HCT116 (cell line): ENCODE measurements around the gene CAPZA2.

Source experiments
- CTCF ChIP-seq, 3 experiments: fragments of 200-600 bp in 1 of 3; sonication (generic) in 1 of 3; IDR thresholded peaks in 2 of 3; conservative IDR thresholded peaks in 1 of 3; 2 replicates each; pipeline ENCODE4 v1.5.1; 2012 to 2017; ENCODE audit warnings: low read depth in 2 of 3, low read length in 2 of 3, antibody characterized with exemption in 1 of 3, borderline replicate concordance in 1 of 3, control low read depth in 1 of 3, mild to moderate bottlenecking in 1 of 3, mixed read lengths in 1 of 3, mixed run types in 1 of 3, moderate library complexity in 1 of 3; ENCODE audit not compliant: insufficient read depth in 1 of 3
- EGR1 ChIP-seq: IDR thresholded peaks from 2 replicates; pipeline ENCODE4 v1.6.1; 2012; ENCODE audit warnings: low read depth
- EZH2 ChIP-seq: fragments of 200-600 bp; sonication (generic); IDR thresholded peaks from 2 replicates; pipeline ENCODE4 v1.6.1; 2017; ENCODE audit warnings: antibody characterized with exemption, mixed run types
- JUND ChIP-seq: IDR thresholded peaks from 2 replicates; pipeline ENCODE4 v1.6.1; 2012
- POLR2A ChIP-seq: IDR thresholded peaks from 2 replicates; pipeline ENCODE4 v1.7.0; 2011; ENCODE audit warnings: borderline replicate concordance; ENCODE audit not compliant: insufficient read depth, insufficient read length; ENCODE audit errors: extremely low read depth
- POLR2AphosphoS5 ChIP-seq: IDR thresholded peaks from 2 replicates; pipeline ENCODE4 v1.6.1; 2011; ENCODE audit warnings: mild to moderate bottlenecking, low read depth, low read length, moderate library complexity
- RAD21 ChIP-seq: IDR thresholded peaks from 2 replicates; pipeline ENCODE4 v1.6.1; 2012; ENCODE audit warnings: low read depth, mild to moderate bottlenecking
- REST ChIP-seq: IDR thresholded peaks from 2 replicates; pipeline ENCODE4 v1.6.1; 2012; ENCODE audit warnings: low read depth
- SP1 ChIP-seq: IDR thresholded peaks from 2 replicates; pipeline ENCODE4 v1.6.1; 2012; ENCODE audit warnings: low read depth
- YY1 ChIP-seq: IDR thresholded peaks from 2 replicates; pipeline ENCODE4 v1.6.1; 2011; ENCODE audit warnings: low read length, low read depth, moderate library complexity, mild to moderate bottlenecking; ENCODE audit not compliant: insufficient replicate concordance; ENCODE audit errors: extremely low read depth
- TF ChIP-seq, protein P1 (sequence below): IDR thresholded peaks from 2 replicates; pipeline ENCODE4 v1.6.1; 2012
- TF ChIP-seq, protein P2 (sequence below): IDR thresholded peaks from 2 replicates; pipeline ENCODE4 v1.6.1; 2011; ENCODE audit warnings: mild to moderate bottlenecking, low read length, moderate library complexity; ENCODE audit not compliant: insufficient replicate concordance; ENCODE audit errors: extremely low read depth

DNA sequence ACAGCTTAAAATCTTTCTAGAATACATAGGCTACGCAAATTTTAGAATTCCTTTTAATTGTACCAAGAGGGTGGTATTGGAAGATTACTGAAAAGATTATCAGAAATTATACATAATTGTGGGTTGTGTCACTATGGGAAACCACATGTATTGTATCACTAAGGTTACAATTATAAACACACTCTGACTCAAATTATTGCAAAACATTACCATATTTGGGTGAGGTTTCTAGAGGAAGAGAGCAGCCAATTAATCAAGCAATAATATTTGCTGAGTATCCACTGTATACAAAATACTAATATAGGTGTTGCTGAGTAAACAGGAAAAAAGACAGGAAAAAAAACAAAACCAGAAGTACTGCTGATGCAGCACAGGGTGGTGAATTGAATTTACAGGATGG lies 3.1 kb upstream of the CAPZA2 start:
- TF ChIP-seq CTCF (IDR thresholded peaks at IDR 0.05 in 2 of 3, conservative IDR thresholded peaks at IDR 0.05 in 1 of 3; ENCODE audit: borderline replicate concordance in 1 of 3, insufficient read depth in 1 of 3, low read depth in 2 of 3, low read length in 2 of 3) = no peak
- TF ChIP-seq, protein P1, sequence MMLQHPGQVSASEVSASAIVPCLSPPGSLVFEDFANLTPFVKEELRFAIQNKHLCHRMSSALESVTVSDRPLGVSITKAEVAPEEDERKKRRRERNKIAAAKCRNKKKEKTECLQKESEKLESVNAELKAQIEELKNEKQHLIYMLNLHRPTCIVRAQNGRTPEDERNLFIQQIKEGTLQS = no peak
- TF ChIP-seq SP1 = no peak
- TF ChIP-seq POLR2AphosphoS5 = no peak
- TF ChIP-seq YY1 = no peak
- TF ChIP-seq, protein P2, sequence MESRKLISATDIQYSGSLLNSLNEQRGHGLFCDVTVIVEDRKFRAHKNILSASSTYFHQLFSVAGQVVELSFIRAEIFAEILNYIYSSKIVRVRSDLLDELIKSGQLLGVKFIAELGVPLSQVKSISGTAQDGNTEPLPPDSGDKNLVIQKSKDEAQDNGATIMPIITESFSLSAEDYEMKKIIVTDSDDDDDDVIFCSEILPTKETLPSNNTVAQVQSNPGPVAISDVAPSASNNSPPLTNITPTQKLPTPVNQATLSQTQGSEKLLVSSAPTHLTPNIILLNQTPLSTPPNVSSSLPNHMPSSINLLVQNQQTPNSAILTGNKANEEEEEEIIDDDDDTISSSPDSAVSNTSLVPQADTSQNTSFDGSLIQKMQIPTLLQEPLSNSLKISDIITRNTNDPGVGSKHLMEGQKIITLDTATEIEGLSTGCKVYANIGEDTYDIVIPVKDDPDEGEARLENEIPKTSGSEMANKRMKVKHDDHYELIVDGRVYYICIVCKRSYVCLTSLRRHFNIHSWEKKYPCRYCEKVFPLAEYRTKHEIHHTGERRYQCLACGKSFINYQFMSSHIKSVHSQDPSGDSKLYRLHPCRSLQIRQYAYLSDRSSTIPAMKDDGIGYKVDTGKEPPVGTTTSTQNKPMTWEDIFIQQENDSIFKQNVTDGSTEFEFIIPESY = no peak
- TF ChIP-seq EZH2 = no peak
- TF ChIP-seq POLR2A = no peak
- no peak for TF ChIP-seq RAD21
- TF ChIP-seq REST = no peak
- no peak for TF ChIP-seq EGR1
- TF ChIP-seq JUND = no peak
